Endothelial cell of umbilical vein (primary cell): ENCODE data around the gene BHLHE41.

ENCODE experiments used
- EZH2 ChIP-seq: IDR thresholded peaks from 2 replicates; pipeline ENCODE4 v1.6.1; 2012; ENCODE audit warnings: borderline replicate concordance, low read depth, mild to moderate bottlenecking, moderate library complexity, low read length, inconsistent platforms; ENCODE audit not compliant: severe bottlenecking
- FOS ChIP-seq: IDR thresholded peaks from 2 replicates; pipeline ENCODE4 v1.6.1; 2011; ENCODE audit warnings: mild to moderate bottlenecking, low read length, moderate library complexity, borderline replicate concordance; ENCODE audit not compliant: insufficient read depth
- JUN ChIP-seq: IDR thresholded peaks from 2 replicates; pipeline ENCODE4 v1.6.1; 2011; ENCODE audit warnings: borderline replicate concordance, low read depth; ENCODE audit not compliant: insufficient read length, insufficient read depth
- MYC ChIP-seq: IDR thresholded peaks from one replicate; pipeline ENCODE4 v1.6.1; 2011; ENCODE audit warnings: mild to moderate bottlenecking, low read depth, low read length
- POLR2A ChIP-seq: IDR thresholded peaks from 2 replicates; pipeline ENCODE4 v1.6.1; 2012; ENCODE audit warnings: low read depth, mild to moderate bottlenecking, control low read depth, low read length
- POLR2AphosphoS5 ChIP-seq: IDR thresholded peaks from 2 replicates; pipeline ENCODE4 v1.6.1; 2012; ENCODE audit warnings: low read depth, mild to moderate bottlenecking, control low read depth, low read length, moderate library complexity; ENCODE audit not compliant: insufficient read depth
- TF ChIP-seq, protein P1 (sequence below), 2 donors: IDR thresholded peaks; 1 replicate in 1 of 2; 2 replicates in 1 of 2; pipeline ENCODE4 v1.5.1; 2011; ENCODE audit warnings: low read length in 2 of 2, mild to moderate bottlenecking in 2 of 2, moderate library complexity in 2 of 2, control low read depth in 1 of 2, inconsistent platforms in 1 of 2, low read depth in 1 of 2; ENCODE audit not compliant: insufficient read depth in 1 of 2; ENCODE audit errors: extremely low read depth in 1 of 2
- TF ChIP-seq, protein P2 (sequence below): IDR thresholded peaks from 2 replicates; pipeline ENCODE4 v1.6.1; 2011; ENCODE audit not compliant: insufficient read depth, insufficient read length

DNA sequence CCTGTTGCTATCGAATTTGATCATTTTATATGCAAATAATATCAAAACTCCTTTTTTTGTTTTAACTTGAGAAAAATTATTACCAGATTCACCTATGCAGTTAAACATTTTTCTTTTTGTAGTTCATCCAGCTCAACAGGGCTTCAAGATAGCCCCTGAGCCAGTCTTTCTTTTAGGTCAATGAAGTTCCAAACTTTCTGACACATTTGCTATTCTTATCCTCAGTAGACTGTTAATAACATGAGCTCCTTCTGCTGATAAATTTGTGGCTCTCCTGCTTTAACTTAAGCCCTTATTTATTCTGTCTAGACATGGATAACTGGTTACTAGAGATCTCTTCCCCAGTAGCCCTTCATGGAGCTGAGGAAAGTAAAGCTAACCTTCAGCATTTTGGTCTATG is 37.3 kb upstream of the BHLHE41 start:
- no peak for TF ChIP-seq EZH2
- no peak for TF ChIP-seq POLR2A
- TF ChIP-seq JUN, result no peak
- TF ChIP-seq, protein P1, sequence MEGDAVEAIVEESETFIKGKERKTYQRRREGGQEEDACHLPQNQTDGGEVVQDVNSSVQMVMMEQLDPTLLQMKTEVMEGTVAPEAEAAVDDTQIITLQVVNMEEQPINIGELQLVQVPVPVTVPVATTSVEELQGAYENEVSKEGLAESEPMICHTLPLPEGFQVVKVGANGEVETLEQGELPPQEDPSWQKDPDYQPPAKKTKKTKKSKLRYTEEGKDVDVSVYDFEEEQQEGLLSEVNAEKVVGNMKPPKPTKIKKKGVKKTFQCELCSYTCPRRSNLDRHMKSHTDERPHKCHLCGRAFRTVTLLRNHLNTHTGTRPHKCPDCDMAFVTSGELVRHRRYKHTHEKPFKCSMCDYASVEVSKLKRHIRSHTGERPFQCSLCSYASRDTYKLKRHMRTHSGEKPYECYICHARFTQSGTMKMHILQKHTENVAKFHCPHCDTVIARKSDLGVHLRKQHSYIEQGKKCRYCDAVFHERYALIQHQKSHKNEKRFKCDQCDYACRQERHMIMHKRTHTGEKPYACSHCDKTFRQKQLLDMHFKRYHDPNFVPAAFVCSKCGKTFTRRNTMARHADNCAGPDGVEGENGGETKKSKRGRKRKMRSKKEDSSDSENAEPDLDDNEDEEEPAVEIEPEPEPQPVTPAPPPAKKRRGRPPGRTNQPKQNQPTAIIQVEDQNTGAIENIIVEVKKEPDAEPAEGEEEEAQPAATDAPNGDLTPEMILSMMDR (IDR thresholded peaks at IDR 0.05; ENCODE audit: extremely low read depth in 1 of 2, insufficient read depth in 1 of 2, low read depth in 1 of 2, low read length in 2 of 2), result no peak
- no peak for TF ChIP-seq POLR2AphosphoS5
- TF ChIP-seq MYC, result no peak
- TF ChIP-seq, protein P2, sequence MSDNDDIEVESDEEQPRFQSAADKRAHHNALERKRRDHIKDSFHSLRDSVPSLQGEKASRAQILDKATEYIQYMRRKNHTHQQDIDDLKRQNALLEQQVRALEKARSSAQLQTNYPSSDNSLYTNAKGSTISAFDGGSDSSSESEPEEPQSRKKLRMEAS, result no peak
- TF ChIP-seq FOS, result no peak
